ENCODE measurements around the gene TLK1.

DNA sequence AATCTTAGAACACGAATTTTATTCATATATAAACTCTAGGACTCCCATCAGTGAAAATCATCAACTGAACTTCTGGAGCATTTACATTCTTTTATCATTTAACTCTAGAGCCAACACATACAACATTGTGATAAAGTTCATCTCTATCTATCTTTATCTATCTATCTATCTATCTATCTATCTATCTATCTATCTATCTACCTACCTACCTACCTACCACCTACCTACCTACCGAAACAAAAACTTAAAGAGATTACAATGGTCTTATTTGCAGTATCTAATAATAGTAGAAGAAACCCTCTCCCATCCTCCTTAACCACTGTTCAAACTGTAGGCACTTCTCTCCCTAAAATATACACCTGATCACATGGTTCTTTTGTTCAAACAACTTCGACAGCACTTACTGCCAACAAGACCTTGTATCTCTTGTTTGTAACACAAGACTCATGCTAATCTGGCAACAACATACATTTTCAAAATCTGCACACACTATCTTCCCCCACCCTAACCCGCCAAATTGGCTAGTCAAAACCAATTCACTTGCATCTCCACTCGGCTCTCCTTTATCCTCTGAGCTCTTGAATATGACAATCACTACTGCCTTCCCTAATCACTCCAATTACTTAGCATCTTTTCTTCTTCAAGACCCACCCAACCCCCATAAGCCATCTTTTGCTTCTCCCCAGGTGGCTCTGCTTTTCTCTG, 162.6 kb downstream of the TLK1 start:
- no peak for TF ChIP-seq POLR2A (IDR thresholded peaks at IDR 0.05)
- TF ChIP-seq, protein P1, sequence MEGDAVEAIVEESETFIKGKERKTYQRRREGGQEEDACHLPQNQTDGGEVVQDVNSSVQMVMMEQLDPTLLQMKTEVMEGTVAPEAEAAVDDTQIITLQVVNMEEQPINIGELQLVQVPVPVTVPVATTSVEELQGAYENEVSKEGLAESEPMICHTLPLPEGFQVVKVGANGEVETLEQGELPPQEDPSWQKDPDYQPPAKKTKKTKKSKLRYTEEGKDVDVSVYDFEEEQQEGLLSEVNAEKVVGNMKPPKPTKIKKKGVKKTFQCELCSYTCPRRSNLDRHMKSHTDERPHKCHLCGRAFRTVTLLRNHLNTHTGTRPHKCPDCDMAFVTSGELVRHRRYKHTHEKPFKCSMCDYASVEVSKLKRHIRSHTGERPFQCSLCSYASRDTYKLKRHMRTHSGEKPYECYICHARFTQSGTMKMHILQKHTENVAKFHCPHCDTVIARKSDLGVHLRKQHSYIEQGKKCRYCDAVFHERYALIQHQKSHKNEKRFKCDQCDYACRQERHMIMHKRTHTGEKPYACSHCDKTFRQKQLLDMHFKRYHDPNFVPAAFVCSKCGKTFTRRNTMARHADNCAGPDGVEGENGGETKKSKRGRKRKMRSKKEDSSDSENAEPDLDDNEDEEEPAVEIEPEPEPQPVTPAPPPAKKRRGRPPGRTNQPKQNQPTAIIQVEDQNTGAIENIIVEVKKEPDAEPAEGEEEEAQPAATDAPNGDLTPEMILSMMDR (IDR thresholded peaks at IDR 0.05) = no peak

Data from thyroid gland (tissue), 4 donors.